Measurements from ENCODE around the gene SLC6A17.

DNA sequence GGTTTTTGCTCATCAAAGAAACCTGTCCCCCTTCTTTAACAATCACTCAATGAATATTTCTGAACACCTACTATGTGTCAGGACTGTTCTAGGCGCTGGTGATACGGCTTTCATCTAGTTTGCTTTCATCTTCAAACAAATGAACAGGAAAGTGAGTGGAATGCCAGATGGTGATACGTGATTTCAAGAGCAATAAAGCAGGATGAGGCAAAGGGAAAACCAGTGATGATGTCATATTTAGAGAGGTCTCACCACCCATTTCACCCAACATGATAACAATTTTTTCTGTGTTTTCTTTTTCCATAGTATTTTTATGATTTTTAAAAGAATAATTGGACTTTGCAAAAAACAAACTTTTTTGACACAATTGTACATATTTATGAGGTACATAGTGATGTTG is 11.3 kb upstream of the SLC6A17 start:
- TF ChIP-seq EZH2 (IDR thresholded peaks at IDR 0.05; ENCODE audit: insufficient read depth, poor library complexity, severe bottlenecking) (no peak), EZH2phosphoT487 (IDR thresholded peaks at IDR 0.05; ENCODE audit: insufficient read depth, low read depth) (no peak)
